HepG2 (cell line): ENCODE data around the gene MFAP4. TPM values are rescaled to one million over a fixed set of nuclear protein-coding genes. Genes with fewer than 3 reads are reported as not detected.

Experiments
- ATAC-seq: fragments of 200-7000 bp; cut with Tn5 transposase; 3 replicates; pipeline ENCODE4 v1.9.1; 2020; ENCODE audit warnings: mild to moderate bottlenecking, moderate library complexity
- BruUV-seq: library from RNA; stranded (reverse); fragments of 400-500 nt; replicated peaks from 2 replicates; lab custom pipeline; 2021; lab: Mats Ljungman, UMichigan
- CTCF ChIA-PET: fragments of 300-600 bp; formaldehyde crosslinking; extraction: SDS; loops from one replicate; lab custom pipeline; 2021; ENCODE audit warnings: low total read pairs, inconsistent platforms, low intra/inter-chr PET ratio; lab: Yijun Ruan, JAX
- POLR2A ChIA-PET: fragments of 350-600 bp; sonication (Branson Sonifier 250); formaldehyde crosslinking; loops from one replicate; lab custom pipeline; 2020; ENCODE audit warnings: antibody characterized with exemption, inconsistent platforms; lab: Yijun Ruan, JAX
- DNase-seq: peaks from one replicate; pipeline ENCODE4 v3.0.0-alpha.2; 2015; ENCODE audit warnings: low spot score
- FAIRE-seq: peaks from 3 replicates; lab custom pipeline; 2011; peaks lifted over from hg19 to GRCh38; lab: Jason Lieb, UNC
- H2AFZ ChIP-seq: one replicate; pipeline ENCODE4 v1.6.1; 2011; ENCODE audit warnings: low read length, inconsistent platforms
- H3K27ac ChIP-seq: fragments of 300-600 bp; 3 replicates; pipeline ENCODE4 v1.8.0; 2011; ENCODE audit warnings: mixed run types, mild to moderate bottlenecking, mixed read lengths, low read length, inconsistent platforms; ENCODE audit not compliant: insufficient read depth; ENCODE audit errors: extremely low read length
- H3K27me3 ChIP-seq, 2 experiments: fragments of 200-600 bp in 1 of 2; 2 replicates in 1 of 2; 3 replicates in 1 of 2; pipeline versions ENCODE4 v1.6.0 to v1.8.0; 2011; ENCODE audit warnings: low read length in 2 of 2, mild to moderate bottlenecking in 2 of 2, moderate library complexity in 2 of 2, inconsistent platforms in 1 of 2; ENCODE audit not compliant: insufficient read depth in 2 of 2, control insufficient read depth in 1 of 2
- H3K36me3 ChIP-seq, 2 experiments: fragments of 200-600 bp in 1 of 2; replicated peaks in 1 of 2; 2 replicates in 1 of 2; 3 replicates in 1 of 2; pipeline versions ENCODE4 v1.5.1 to v1.8.0; 2011; ENCODE audit warnings: low read length in 2 of 2, inconsistent platforms in 1 of 2; ENCODE audit not compliant: insufficient read depth in 2 of 2, control insufficient read depth in 1 of 2
- H3K4me1 ChIP-seq: 2 replicates; pipeline ENCODE4 v1.5.1; 2012; ENCODE audit warnings: low read length, inconsistent platforms; ENCODE audit not compliant: insufficient read depth
- H3K4me2 ChIP-seq: 2 replicates; pipeline ENCODE4 v1.6.0; 2011; ENCODE audit warnings: low read depth, low read length, inconsistent platforms
- H3K4me3 ChIP-seq, 3 experiments: fragments of 200-600 bp in 1 of 3; sonication (generic), shearing (Covaris generic) in 1 of 3; replicated peaks in 1 of 3; 2 replicates each; pipeline ENCODE4 v1.5.1; 2011 to 2016; ENCODE audit warnings: low read length in 3 of 3, inconsistent platforms in 2 of 3, low read depth in 2 of 3, mild to moderate bottlenecking in 2 of 3, control low read depth in 1 of 3, mixed read lengths in 1 of 3; ENCODE audit not compliant: insufficient read depth in 1 of 3
- H3K79me2 ChIP-seq: one replicate; pipeline ENCODE4 v1.6.1; 2011; ENCODE audit warnings: low read length, inconsistent platforms; ENCODE audit not compliant: insufficient read depth
- H3K9ac ChIP-seq: 2 replicates; pipeline ENCODE4 v1.6.0; 2011; ENCODE audit warnings: mild to moderate bottlenecking, low read depth, low read length, inconsistent platforms; ENCODE audit not compliant: insufficient read depth
- H3K9me3 ChIP-seq: 2 replicates; pipeline ENCODE4 v1.5.1; 2012; ENCODE audit warnings: mild to moderate bottlenecking, low read length
- H4K20me1 ChIP-seq: 2 replicates; pipeline ENCODE4 v1.6.0; 2011; ENCODE audit warnings: inconsistent platforms, mild to moderate bottlenecking, low read length, moderate library complexity; ENCODE audit not compliant: insufficient read depth
- MTA3 ChIP-seq: sonication (generic); formaldehyde crosslinking; IDR thresholded peaks from 2 replicates; pipeline ENCODE4 v1.4.0; 2020; ENCODE audit warnings: missing genetic modification reagents
- REST ChIP-seq, 2 experiments: IDR thresholded peaks; 2 replicates each; pipeline ENCODE4 v1.6.1; 2011 to 2012; ENCODE audit warnings: low read length in 2 of 2, borderline replicate concordance in 1 of 2, low read depth in 1 of 2, mild to moderate bottlenecking in 1 of 2, moderate library complexity in 1 of 2
- SIX1 ChIP-seq: sonication (generic); formaldehyde crosslinking; IDR thresholded peaks from 2 replicates; pipeline ENCODE4 v1.4.0; 2020; ENCODE audit warnings: missing genetic modification reagents, borderline replicate concordance
- ZC3H13 ChIP-seq: sonication (generic); formaldehyde crosslinking; IDR thresholded peaks from 2 replicates; pipeline ENCODE4 v1.8.1; 2023; ENCODE audit warnings: mild to moderate bottlenecking, missing genetic modification reagents, moderate library complexity
- WGBS: methylation state at CpG from one replicate; pipeline ENCODE4 v1.1.6; 2017; ENCODE audit warnings: low lambda C conversion rate; 5-methylcytosine and 5-hydroxymethylcytosine counted together
- in situ Hi-C: cut with HindIII; loops from 2 replicates; pipeline ENCODE4 v1.10.0; 2017; ENCODE audit warnings: low pct_unique_long_range_greater_than_20kb; ENCODE audit not compliant: extremely low pct_ligation_motif_present
- intact Hi-C: fragments of 100-400 bp; cut with micrococcal nuclease; formaldehyde crosslinking; loops from one replicate; pipeline ENCODE4 v1.10.0; 2022; ENCODE audit not compliant: unreplicated experiment
- polyA plus RNA-seq, 8 experiments: library from polyadenylated mRNA; depleted of rRNA in 3 of 8; stranded (reverse) in 7 of 8; unstranded in 1 of 8; fragments of >200 nt; fragmentation: Illumina TruSeq in 4 of 8; extraction: Trizol in 4 of 8; gene quantifications; 2 replicates each; pipeline versions ENCODE4 v1.2.1 to v1.2.3, GENCODE V29; 2011 to 2016; ENCODE audit warnings: low read depth in 4 of 8, missing spikeins in 1 of 8, mixed read lengths in 1 of 8; ENCODE audit not compliant: insufficient read depth in 1 of 8
- total RNA-seq, 5 experiments: library from RNA; depleted of rRNA; stranded (reverse); fragments of >200 nt; fragmentation: Illumina TruSeq; extraction: Trizol; gene quantifications; 2 replicates each; pipeline ENCODE4 v1.2.3, GENCODE V29; 2016; ENCODE audit warnings: low read depth in 1 of 5

Gene MFAP4
- total and polyA plus RNA-seq, 2 of the 13 experiments (the other 11 are each of a cell fraction or from before 2014, with no cell fraction given) = 0.08 TPM; not detected in 1

DNA sequence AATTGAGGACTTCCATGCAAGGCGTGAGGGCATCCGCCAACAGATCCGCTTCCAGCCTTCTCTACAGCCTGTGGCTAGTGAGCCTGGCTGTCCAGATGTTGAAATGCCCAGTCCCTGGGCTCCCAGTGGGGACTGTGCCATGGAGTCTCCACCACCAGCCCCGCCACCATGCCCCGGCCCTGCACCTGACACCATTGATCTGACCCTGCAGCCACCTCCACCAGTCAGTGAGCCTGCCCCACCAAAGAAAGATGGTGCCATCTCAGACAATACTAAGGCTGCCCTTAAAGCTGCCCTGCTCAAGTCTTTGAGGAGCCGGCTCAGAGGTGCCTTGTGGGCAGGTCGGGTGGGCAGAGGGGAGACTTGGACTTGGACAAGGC is 5.6 kb downstream of the MFAP4 start:
- ATAC-seq = no peak
- H3K4me1 ChIP-seq = peaks cover 38% of the 10 kb centered on the region
- in situ Hi-C loops = no loop called here
- H4K20me1 ChIP-seq = no peaks in the 10 kb centered on the region
- H3K4me2 ChIP-seq = no peak overlapping the region
- H3K36me3 ChIP-seq = peaks cover 13 to 41% of the 10 kb centered on the region in 2 experiments
- peaks cover 12% of the 10 kb centered on the region for H3K79me2 ChIP-seq
- no peak overlapping the region for H3K9ac ChIP-seq
- no peak for DNase-seq
- no TSS peak for BruUV-seq
- H2AFZ ChIP-seq = no peak overlapping the region
- H3K27ac ChIP-seq = no peak overlapping the region
- no peak for TF ChIP-seq SIX1 (CRISPR knock-in tag)
- no peak for TF ChIP-seq REST (IDR thresholded peaks at IDR 0.05; ENCODE audit: borderline replicate concordance in 1 of 2, low read depth in 1 of 2, low read length in 2 of 2)
- no peak for TF ChIP-seq MTA3 (CRISPR knock-in tag)
- TF ChIP-seq ZC3H13 (CRISPR knock-in tag) = peak; percentile 5; the same call in 1 of the 2 replicates
- FAIRE-seq = no peak
- ChIA-PET POLR2A (no interaction called here), CTCF (no interaction called here)
- 92% methylated on average over 6 of the region's 7 CpGs for WGBS
- intact Hi-C loops = no loop called here
- H3K4me3 ChIP-seq = no peak overlapping the region
- peaks cover 0 to 2% of the 10 kb centered on the region in 2 experiments; a peak in 1 of 5 replicates for H3K27me3 ChIP-seq
- H3K9me3 ChIP-seq = no peaks in the 10 kb centered on the region
